K562 (cell line): ENCODE measurements around the gene TNFRSF18. TPM values are rescaled to one million over a fixed set of nuclear protein-coding genes. Genes with fewer than 3 reads are reported as not detected.

Experiments
- ATAC-seq: fragments of 200-7000 bp; cut with Tn5 transposase; 3 replicates; pipeline ENCODE4 v1.9.1; 2020; ENCODE audit warnings: moderate library complexity
- BruUV-seq: library from RNA; stranded (reverse); fragments of 400-500 nt; replicated peaks from 2 replicates; lab custom pipeline; 2021; lab: Mats Ljungman, UMichigan
- CTCF ChIA-PET: fragments of 300-600 bp; formaldehyde crosslinking; extraction: SDS; loops from one replicate; lab custom pipeline; 2021; ENCODE audit warnings: low intra/inter-chr PET ratio; lab: Yijun Ruan, JAX
- POLR2A ChIA-PET: fragments of 300-600, 350-650 bp; sonication (Branson Sonifier 250); formaldehyde crosslinking; extraction: SDS; loops from one replicate; lab custom pipeline; 2021; ENCODE audit warnings: antibody characterized with exemption, inconsistent platforms; lab: Yijun Ruan, JAX
- DNase-seq, 4 experiments: peaks; one replicate each; pipeline versions ENCODE4 v3.0.0 to v3.0.0-alpha.2; 2011 to 2018; ENCODE audit warnings: low spot score in 3 of 4, mixed read lengths in 3 of 4; ENCODE audit errors: extremely low read depth in 1 of 4
- FAIRE-seq: peaks from 2 replicates; lab custom pipeline; 2011; peaks lifted over from hg19 to GRCh38; lab: Jason Lieb, UNC
- H2AFZ ChIP-seq: 2 replicates; pipeline ENCODE4 v1.6.0; 2011; ENCODE audit warnings: low read depth, low read length, control low read depth, inconsistent platforms
- H3K27ac ChIP-seq: fragments of 200-600 bp; 3 replicates; pipeline ENCODE4 v1.8.0; 2011; ENCODE audit warnings: low read depth, mild to moderate bottlenecking, control low read depth, inconsistent platforms, low read length, moderate library complexity, mixed read lengths; ENCODE audit errors: extremely low read depth
- H3K27me3 ChIP-seq, 2 experiments: fragments of 300-600 bp in 1 of 2; 2 replicates in 1 of 2; 3 replicates in 1 of 2; pipeline versions ENCODE4 v1.6.0 to v1.8.0; 2011; ENCODE audit warnings: inconsistent platforms in 2 of 2, low read length in 2 of 2, mild to moderate bottlenecking in 1 of 2, mixed read lengths in 1 of 2, moderate library complexity in 1 of 2; ENCODE audit not compliant: control insufficient read depth in 2 of 2, insufficient read depth in 2 of 2
- H3K36me3 ChIP-seq: fragments of 300-600 bp; 3 replicates; pipeline ENCODE4 v1.8.0; 2011; ENCODE audit warnings: mild to moderate bottlenecking, low read length, inconsistent platforms; ENCODE audit not compliant: control insufficient read depth, insufficient read depth
- H3K4me1 ChIP-seq, 2 experiments: fragments of 200-600 bp in 1 of 2; replicated peaks in 1 of 2; 2 replicates in 1 of 2; 3 replicates in 1 of 2; pipeline versions ENCODE4 v1.5.1 to v1.8.0; 2011; ENCODE audit warnings: inconsistent platforms in 2 of 2, low read length in 2 of 2, mild to moderate bottlenecking in 1 of 2, mixed read lengths in 1 of 2, moderate library complexity in 1 of 2; ENCODE audit not compliant: control insufficient read depth in 2 of 2, insufficient read depth in 2 of 2
- H3K4me2 ChIP-seq: 2 replicates; pipeline ENCODE4 v1.6.1; 2011; ENCODE audit warnings: low read length, control low read depth, inconsistent platforms, mixed read lengths; ENCODE audit not compliant: insufficient read depth
- H3K4me3 ChIP-seq: fragments of 200-600 bp; sonication (generic), shearing (Covaris generic); 2 replicates; pipeline ENCODE4 v1.5.1; 2016; ENCODE audit warnings: control low read depth, inconsistent platforms
- H3K79me2 ChIP-seq: fragments of 200-600 bp; 3 replicates; pipeline ENCODE4 v1.8.0; 2011; ENCODE audit warnings: low read length, inconsistent platforms; ENCODE audit not compliant: control insufficient read depth, insufficient read depth
- H3K9ac ChIP-seq, 2 experiments: 2 replicates each; pipeline versions ENCODE4 v1.6.0 to v1.6.1; 2011; ENCODE audit warnings: low read depth in 2 of 2, low read length in 2 of 2, control low read depth in 1 of 2, inconsistent platforms in 1 of 2, mild to moderate bottlenecking in 1 of 2, mixed read lengths in 1 of 2; ENCODE audit not compliant: insufficient read depth in 1 of 2
- H3K9me1 ChIP-seq: one replicate; pipeline ENCODE4 v1.6.0; 2011; ENCODE audit warnings: inconsistent platforms, mild to moderate bottlenecking, low read length, moderate library complexity; ENCODE audit not compliant: control insufficient read depth, insufficient read depth
- H3K9me3 ChIP-seq: replicated peaks from 2 replicates; pipeline ENCODE4 v1.5.1; 2011; ENCODE audit warnings: low read depth, low read length, inconsistent platforms; ENCODE audit not compliant: control insufficient read depth, insufficient read depth
- H4K20me1 ChIP-seq: replicated peaks from 2 replicates; pipeline ENCODE4 v1.6.1; 2011; ENCODE audit warnings: low read length, inconsistent platforms, mixed read lengths; ENCODE audit not compliant: control insufficient read depth, insufficient read depth
- ATF7 ChIP-seq: fragments of 450-650 bp; IDR thresholded peaks from 2 replicates; pipeline ENCODE4 v1.7.1; 2014; ENCODE audit warnings: mild to moderate bottlenecking, moderate library complexity
- CREM ChIP-seq: IDR thresholded peaks from 2 replicates; pipeline ENCODE4 v1.6.1; 2014; ENCODE audit warnings: antibody characterized with exemption, low read depth
- HMG20B ChIP-seq: fragments of 250-450 bp; sonication (Bioruptor Pico); IDR thresholded peaks from 2 replicates; pipeline ENCODE4 v1.5.0; 2021; ENCODE audit warnings: mild to moderate bottlenecking
- MTA3 ChIP-seq: fragments of 450-650 bp; formaldehyde crosslinking; IDR thresholded peaks from 2 replicates; pipeline ENCODE4 v1.6.1; 2017; ENCODE audit warnings: mild to moderate bottlenecking, borderline replicate concordance
- NR2C2 ChIP-seq, 2 experiments: fragments of 200-800 bp in 1 of 2; sonication (Bioruptor generic) in 1 of 2; sonication (generic) in 1 of 2; formaldehyde crosslinking in 1 of 2; IDR thresholded peaks; 2 replicates each; pipeline versions ENCODE4 v1.6.1 to v1.8.0; 2016 to 2022; ENCODE audit warnings: mild to moderate bottlenecking in 1 of 2, missing compliant biosample characterization in 1 of 2, missing genetic modification characterization in 1 of 2, missing genetic modification reagents in 1 of 2
- RAD21 ChIP-seq, 2 experiments: fragments of 250-450 bp in 1 of 2; fragments of 450-650 bp in 1 of 2; sonication (Bioruptor Pico) in 1 of 2; formaldehyde crosslinking in 1 of 2; IDR thresholded peaks in 1 of 2; conservative IDR thresholded peaks in 1 of 2; 2 replicates each; pipeline versions ENCODE4 v1.4.0 to v1.8.0; 2020 to 2022; ENCODE audit warnings: mild to moderate bottlenecking in 2 of 2, moderate library complexity in 1 of 2
- RB1 ChIP-seq: fragments of 450-650 bp; IDR thresholded peaks from 2 replicates; pipeline ENCODE4 v1.6.1; 2017; ENCODE audit warnings: low read depth, mild to moderate bottlenecking
- WGBS: fragments of 100-300 bp; shearing (Covaris generic); methylation state at CpG from one replicate; pipeline ENCODE4 v1.1.6; 2016; ENCODE audit warnings: low coverage, mixed read lengths; ENCODE audit not compliant: insufficient coverage; ENCODE audit errors: missing lambda C conversion rate; 5-methylcytosine and 5-hydroxymethylcytosine counted together
- in situ Hi-C: fragments of 300-500 bp; cut with MboI; formaldehyde crosslinking; loops from 4 replicates; pipeline ENCODE4 v1.15.0; 2018; ENCODE audit warnings: inconsistent platforms, mixed read lengths
- intact Hi-C: fragments of 100-400 bp; cut with micrococcal nuclease; formaldehyde crosslinking; loops from 2 replicates; pipeline ENCODE4 v1.14.2; 2022
- polyA plus RNA-seq, 8 experiments: library from polyadenylated mRNA; depleted of rRNA in 4 of 8; stranded (reverse) in 5 of 8; unstranded in 3 of 8; fragments of >200 nt; fragmentation: Nextera tagmentation in 2 of 8; fragmentation: Illumina TruSeq in 1 of 8; extraction: Ambion mirVana in 2 of 8; extraction: Trizol in 1 of 8; gene quantifications; 2 replicates each; pipeline versions ENCODE4 v1.2.1 to v1.2.3, GENCODE V29; 2011 to 2014; ENCODE audit warnings: inconsistent platforms in 1 of 8, missing spikeins in 1 of 8
- total RNA-seq, 7 experiments: library from RNA; depleted of rRNA in 6 of 7; stranded (reverse); fragments of >200 nt in 6 of 7; fragmentation: Illumina TruSeq in 2 of 7; extraction: Trizol in 2 of 7; gene quantifications; 2 replicates each; pipeline versions ENCODE4 v1.2.1 to v1.2.3, GENCODE V29; 2011 to 2021; ENCODE audit warnings: low replicate concordance in 1 of 7
- TF ChIP-seq, protein P1 (sequence below): sonication (generic); formaldehyde crosslinking; IDR thresholded peaks from 2 replicates; pipeline ENCODE4 v1.8.1; 2023; ENCODE audit warnings: mild to moderate bottlenecking, missing genetic modification reagents
- TF ChIP-seq, protein P2 (sequence below): fragments of 450-650 bp; IDR thresholded peaks from 2 replicates; pipeline ENCODE4 v1.6.1; 2018; ENCODE audit not compliant: partially characterized antibody

TNFRSF18 gene
- total and polyA plus RNA-seq, 9 of the 15 experiments (the other 6 are each of a cell fraction or from before 2014, with no cell fraction given) = 0.24 to 0.27 TPM; not detected in 7

DNA sequence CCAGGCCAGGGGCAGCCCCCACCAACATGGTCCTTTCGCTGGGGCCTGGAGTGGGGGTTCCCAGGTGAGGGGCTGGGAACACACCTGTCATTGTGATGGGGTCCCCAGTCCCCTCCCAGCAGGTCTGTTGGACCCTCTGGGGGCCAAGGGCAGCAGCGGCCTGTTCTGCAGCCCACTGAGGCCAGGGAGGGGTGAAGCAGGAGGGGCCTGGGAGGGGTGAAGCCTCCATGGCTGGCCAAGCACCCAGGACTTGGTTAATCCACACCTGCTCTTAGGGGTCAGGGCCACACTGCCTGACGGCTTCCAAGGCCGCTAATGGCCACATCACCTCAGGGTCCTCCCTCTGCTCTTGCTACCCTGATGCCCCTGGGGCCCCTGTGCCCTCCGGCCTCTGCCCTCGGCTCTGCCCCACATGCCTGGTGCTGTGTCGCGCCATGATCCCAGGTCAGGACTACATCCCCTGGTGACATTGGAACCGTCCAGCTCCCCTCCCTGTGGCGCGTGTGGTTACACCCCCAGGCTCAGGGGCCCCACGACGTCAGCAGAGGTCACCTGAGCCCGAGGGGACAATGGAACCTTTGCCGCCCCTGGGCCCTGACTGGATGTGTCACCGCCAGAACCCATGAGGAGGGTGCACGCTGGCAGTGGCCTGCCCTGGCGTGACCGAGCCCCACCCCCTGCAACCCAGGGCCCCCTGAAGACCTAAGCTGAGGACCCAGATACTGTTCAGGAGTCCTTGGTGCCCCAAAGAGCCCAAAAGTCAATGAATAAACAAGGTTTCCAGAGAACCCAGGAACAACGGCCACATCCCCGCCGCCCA lies 7.0 kb downstream of the TNFRSF18 start:
- Histone ChIP-seq H3K27ac (no peak overlapping the region), H4K20me1 (no peaks in the 10 kb centered on the region), H3K79me2 (no peaks in the 10 kb centered on the region), H3K4me2 (no peak overlapping the region), H2AFZ (no peak overlapping the region), H3K9me1 (no peaks in the 10 kb centered on the region), H3K9ac (peak overlapping the region in 1 of 2 experiments; percentile 67; a peak in 2 of 4 replicates), H3K27me3 (no peaks in the 10 kb centered on the region; a peak in 1 of 5 replicates), H3K4me1 (peaks cover 0 to 69% of the 10 kb centered on the region in 2 experiments; a peak in 4 of 5 replicates), H3K36me3 (no peaks in the 10 kb centered on the region), H3K9me3 (peaks cover 6% of the 10 kb centered on the region; the same call in 1 of the 2 replicates), H3K4me3 (no peak overlapping the region)
- in situ Hi-C loops (no loop called here), intact Hi-C loops (no loop called here)
- ChIA-PET CTCF (no interaction called here), POLR2A (interaction anchor here (0.7 to 1.5 kb wide), 4 partner anchors 13 to 32 kb away, joined by 3 to 4 read pairs (median 4); partner anchors contain the start of genes B3GALT6 and SDF4)
- 60% methylated on average over 19 of the region's 22 CpGs for WGBS
- TF ChIP-seq, protein P1, sequence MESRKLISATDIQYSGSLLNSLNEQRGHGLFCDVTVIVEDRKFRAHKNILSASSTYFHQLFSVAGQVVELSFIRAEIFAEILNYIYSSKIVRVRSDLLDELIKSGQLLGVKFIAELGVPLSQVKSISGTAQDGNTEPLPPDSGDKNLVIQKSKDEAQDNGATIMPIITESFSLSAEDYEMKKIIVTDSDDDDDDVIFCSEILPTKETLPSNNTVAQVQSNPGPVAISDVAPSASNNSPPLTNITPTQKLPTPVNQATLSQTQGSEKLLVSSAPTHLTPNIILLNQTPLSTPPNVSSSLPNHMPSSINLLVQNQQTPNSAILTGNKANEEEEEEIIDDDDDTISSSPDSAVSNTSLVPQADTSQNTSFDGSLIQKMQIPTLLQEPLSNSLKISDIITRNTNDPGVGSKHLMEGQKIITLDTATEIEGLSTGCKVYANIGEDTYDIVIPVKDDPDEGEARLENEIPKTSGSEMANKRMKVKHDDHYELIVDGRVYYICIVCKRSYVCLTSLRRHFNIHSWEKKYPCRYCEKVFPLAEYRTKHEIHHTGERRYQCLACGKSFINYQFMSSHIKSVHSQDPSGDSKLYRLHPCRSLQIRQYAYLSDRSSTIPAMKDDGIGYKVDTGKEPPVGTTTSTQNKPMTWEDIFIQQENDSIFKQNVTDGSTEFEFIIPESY = peak; percentile 76
- TF ChIP-seq ATF7 (peak; percentile 36; the same call in 1 of the 2 replicates), HMG20B (CRISPR knock-in tag) (no peak), MTA3 (peak; percentile 25; the same call in 1 of the 2 replicates), CREM (0 out of 2 replicates have a peak, but pooled peaks have one; percentile 26), RAD21 (CRISPR knock-in tag; conservative IDR thresholded peaks at IDR 0.05 in 1 of 2, IDR thresholded peaks at IDR 0.05 in 1 of 2) (no peak), RB1 (no peak), NR2C2 (CRISPR knock-in tag; IDR thresholded peaks at IDR 0.05) (no peak), NR2C2 (tag; IDR thresholded peaks at IDR 0.05) (no peak)
- TF ChIP-seq, protein P2, sequence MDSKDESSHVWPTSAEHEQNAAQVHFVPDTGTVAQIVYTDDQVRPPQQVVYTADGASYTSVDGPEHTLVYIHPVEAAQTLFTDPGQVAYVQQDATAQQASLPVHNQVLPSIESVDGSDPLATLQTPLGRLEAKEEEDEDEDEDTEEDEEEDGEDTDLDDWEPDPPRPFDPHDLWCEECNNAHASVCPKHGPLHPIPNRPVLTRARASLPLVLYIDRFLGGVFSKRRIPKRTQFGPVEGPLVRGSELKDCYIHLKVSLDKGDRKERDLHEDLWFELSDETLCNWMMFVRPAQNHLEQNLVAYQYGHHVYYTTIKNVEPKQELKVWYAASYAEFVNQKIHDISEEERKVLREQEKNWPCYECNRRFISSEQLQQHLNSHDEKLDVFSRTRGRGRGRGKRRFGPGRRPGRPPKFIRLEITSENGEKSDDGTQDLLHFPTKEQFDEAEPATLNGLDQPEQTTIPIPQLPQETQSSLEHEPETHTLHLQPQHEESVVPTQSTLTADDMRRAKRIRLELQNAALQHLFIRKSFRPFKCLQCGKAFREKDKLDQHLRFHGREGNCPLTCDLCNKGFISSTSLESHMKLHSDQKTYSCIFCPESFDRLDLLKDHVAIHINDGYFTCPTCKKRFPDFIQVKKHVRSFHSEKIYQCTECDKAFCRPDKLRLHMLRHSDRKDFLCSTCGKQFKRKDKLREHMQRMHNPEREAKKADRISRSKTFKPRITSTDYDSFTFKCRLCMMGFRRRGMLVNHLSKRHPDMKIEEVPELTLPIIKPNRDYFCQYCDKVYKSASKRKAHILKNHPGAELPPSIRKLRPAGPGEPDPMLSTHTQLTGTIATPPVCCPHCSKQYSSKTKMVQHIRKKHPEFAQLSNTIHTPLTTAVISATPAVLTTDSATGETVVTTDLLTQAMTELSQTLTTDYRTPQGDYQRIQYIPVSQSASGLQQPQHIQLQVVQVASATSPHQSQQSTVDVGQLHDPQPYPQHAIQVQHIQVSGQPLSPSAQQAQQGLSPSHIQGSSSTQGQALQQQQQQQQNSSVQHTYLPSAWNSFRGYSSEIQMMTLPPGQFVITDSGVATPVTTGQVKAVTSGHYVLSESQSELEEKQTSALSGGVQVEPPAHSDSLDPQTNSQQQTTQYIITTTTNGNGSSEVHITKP = peak; percentile 94
- FAIRE-seq (no peak), ATAC-seq (no peak), DNase-seq (peak in 1 of 4 experiments; percentile 34)
- no TSS peak for BruUV-seq
